Suprapubic skin (tissue), 4 donors: ENCODE data around the gene HJV. TPM values are rescaled to one million over a fixed set of nuclear protein-coding genes. Genes with fewer than 3 reads are reported as not detected.

Source experiments
- DNase-seq, 2 donors: peaks; one replicate each; pipeline ENCODE4 v3.0.0-alpha.2; 2019; ENCODE audit warnings: low spot score in 2 of 2
- H3K27ac ChIP-seq: fragments of 200-600 bp; sonication (generic); one replicate; pipeline ENCODE4 v1.5.1; 2019
- H3K27me3 ChIP-seq: fragments of 200-600 bp; sonication (generic); one replicate; pipeline ENCODE4 v1.5.1; 2019
- H3K36me3 ChIP-seq: fragments of 200-600 bp; sonication (generic); one replicate; pipeline ENCODE4 v1.5.1; 2019
- H3K4me1 ChIP-seq: fragments of 200-600 bp; sonication (generic); one replicate; pipeline ENCODE4 v1.5.1; 2019
- H3K4me3 ChIP-seq: fragments of 200-600 bp; sonication (generic); one replicate; pipeline ENCODE4 v1.5.1; 2019; ENCODE audit warnings: mild to moderate bottlenecking
- H3K9me3 ChIP-seq: fragments of 200-600 bp; sonication (generic); one replicate; pipeline ENCODE4 v1.5.1; 2019
- CTCF ChIP-seq, 2 donors: fragments of 200-600 bp in 1 of 2; fragments of 450-650 bp in 1 of 2; sonication (generic) in 1 of 2; IDR thresholded peaks; one replicate each; pipeline ENCODE4 v1.5.1; 2016 to 2019; ENCODE audit warnings: antibody characterized with exemption in 2 of 2, mild to moderate bottlenecking in 1 of 2, moderate library complexity in 1 of 2
- EP300 ChIP-seq: sonication (generic); formaldehyde crosslinking; IDR thresholded peaks from one replicate; pipeline ENCODE4 v1.6.1; 2017; ENCODE audit warnings: antibody characterized with exemption
- POLR2A ChIP-seq, 2 donors: fragments of 450-650 bp; IDR thresholded peaks; one replicate each; pipeline ENCODE4 v1.6.1; 2017; ENCODE audit warnings: antibody characterized with exemption in 2 of 2, mild to moderate bottlenecking in 2 of 2, moderate library complexity in 2 of 2
- POLR2AphosphoS5 ChIP-seq, 3 donors: sonication (generic); formaldehyde crosslinking; IDR thresholded peaks; one replicate each; pipeline ENCODE4 v1.6.1; 2017; ENCODE audit warnings: antibody characterized with exemption in 3 of 3
- WGBS: methylation state at CpG from one replicate; pipeline ENCODE4 v1.1.5; 2018; 5-methylcytosine and 5-hydroxymethylcytosine counted together
- total RNA-seq, 4 donors: library from RNA; depleted of rRNA; stranded (reverse); fragments of >200 nt; gene quantifications; one replicate each; pipeline ENCODE4 v1.1.0, GENCODE V29; 2016

The HJV gene
- total RNA-seq, 4 donors from 2014 or later: not detected

- peak overlapping the region; percentile 81 for H3K27ac ChIP-seq
- peak in 1 of 2 donors; percentile 67 for DNase-seq
- H3K36me3 ChIP-seq: no peaks in the 10 kb centered on the region
- H3K27me3 ChIP-seq: no peaks in the 10 kb centered on the region
- WGBS: 35% methylated on average over 15 of the region's 15 CpGs
- TF ChIP-seq CTCF (IDR thresholded peaks at IDR 0.05) (no peak), POLR2A (IDR thresholded peaks at IDR 0.05) (no peak), EP300 (no peak), POLR2AphosphoS5 (IDR thresholded peaks at IDR 0.05) (no peak)
- H3K4me3 ChIP-seq: peak overlapping the region; percentile 22
- H3K4me1 ChIP-seq: peaks cover 58% of the 10 kb centered on the region
- H3K9me3 ChIP-seq: no peaks in the 10 kb centered on the region
These were observed 35.8 kb downstream of the HJV start for GRCh38 chr1:145985502-145986439.

GRCh38 chr1:145985129-145985501 is 36.4 kb downstream of the HJV start:
- no peaks in the 10 kb centered on the region for H3K27me3 ChIP-seq
- WGBS: 25% methylated on average over 2 of the region's 2 CpGs
- peak overlapping the region; percentile 22 for H3K4me3 ChIP-seq
- TF ChIP-seq POLR2AphosphoS5 (IDR thresholded peaks at IDR 0.05): no peak
- peak in 1 of 2 donors; percentile 71 for DNase-seq
- no peaks in the 10 kb centered on the region for H3K36me3 ChIP-seq
- peak overlapping the region; percentile 81 for H3K27ac ChIP-seq
- H3K9me3 ChIP-seq: no peaks in the 10 kb centered on the region
- H3K4me1 ChIP-seq: peaks cover 62% of the 10 kb centered on the region

GRCh38 chr1:145983960-145984830 is 37.3 kb downstream of the HJV start:
- no peak for TF ChIP-seq POLR2AphosphoS5 (IDR thresholded peaks at IDR 0.05)
- TF ChIP-seq POLR2A (IDR thresholded peaks at IDR 0.05): no peak
- no peak for TF ChIP-seq EP300
- TF ChIP-seq CTCF (IDR thresholded peaks at IDR 0.05): no peak
- DNase-seq: peak in 1 of 2 donors; percentile 46
- no peaks in the 10 kb centered on the region for H3K9me3 ChIP-seq
- H3K36me3 ChIP-seq: no peaks in the 10 kb centered on the region
- H3K4me1 ChIP-seq: peaks cover 70% of the 10 kb centered on the region
- H3K4me3 ChIP-seq: no peak overlapping the region
- H3K27me3 ChIP-seq: no peaks in the 10 kb centered on the region
- 89% methylated on average over 12 of the region's 12 CpGs for WGBS
- peak overlapping the region; percentile 81 for H3K27ac ChIP-seq

- H3K4me1 ChIP-seq: peaks cover 80% of the 10 kb centered on the region
- H3K4me3 ChIP-seq: no peak overlapping the region
- H3K36me3 ChIP-seq: no peaks in the 10 kb centered on the region
- WGBS: 39% methylated on average over 1 of the region's 1 CpG
- H3K9me3 ChIP-seq: no peaks in the 10 kb centered on the region
- H3K27me3 ChIP-seq: no peaks in the 10 kb centered on the region
- TF ChIP-seq EP300 (no peak), CTCF (IDR thresholded peaks at IDR 0.05) (no peak), POLR2AphosphoS5 (IDR thresholded peaks at IDR 0.05) (no peak), POLR2A (IDR thresholded peaks at IDR 0.05) (no peak)
- peak overlapping the region; percentile 30 for H3K27ac ChIP-seq
- peak in 1 of 2 donors; percentile 59 for DNase-seq
These were observed 38.3 kb downstream of the HJV start for GRCh38 chr1:145983206-145983675.

- Histone ChIP-seq H3K36me3 (no peaks in the 10 kb centered on the region), H3K9me3 (no peaks in the 10 kb centered on the region), H3K27me3 (no peaks in the 10 kb centered on the region), H3K27ac (peak overlapping the region; percentile 30), H3K4me3 (no peak overlapping the region), H3K4me1 (peaks cover 91% of the 10 kb centered on the region)
- peak in 1 of 2 donors; percentile 56 for DNase-seq
- no peak for TF ChIP-seq CTCF (IDR thresholded peaks at IDR 0.05)
- 49% methylated on average over 6 of the region's 6 CpGs for WGBS
These were observed 39.4 kb downstream of the HJV start for GRCh38 chr1:145982010-145982723.
